Measurements from ENCODE around the gene IGF2BP2. TPM values are rescaled to one million over a fixed set of nuclear protein-coding genes. Genes with fewer than 3 reads are reported as not detected.
"Not testable (repeated sequence)": the region's sequence is repeated elsewhere in the genome, so short reads cannot be mapped to it uniquely, and the experiment has no call there.

Gene IGF2BP2
- polyA plus RNA-seq, 1 donor: 38.3 TPM

DNA sequence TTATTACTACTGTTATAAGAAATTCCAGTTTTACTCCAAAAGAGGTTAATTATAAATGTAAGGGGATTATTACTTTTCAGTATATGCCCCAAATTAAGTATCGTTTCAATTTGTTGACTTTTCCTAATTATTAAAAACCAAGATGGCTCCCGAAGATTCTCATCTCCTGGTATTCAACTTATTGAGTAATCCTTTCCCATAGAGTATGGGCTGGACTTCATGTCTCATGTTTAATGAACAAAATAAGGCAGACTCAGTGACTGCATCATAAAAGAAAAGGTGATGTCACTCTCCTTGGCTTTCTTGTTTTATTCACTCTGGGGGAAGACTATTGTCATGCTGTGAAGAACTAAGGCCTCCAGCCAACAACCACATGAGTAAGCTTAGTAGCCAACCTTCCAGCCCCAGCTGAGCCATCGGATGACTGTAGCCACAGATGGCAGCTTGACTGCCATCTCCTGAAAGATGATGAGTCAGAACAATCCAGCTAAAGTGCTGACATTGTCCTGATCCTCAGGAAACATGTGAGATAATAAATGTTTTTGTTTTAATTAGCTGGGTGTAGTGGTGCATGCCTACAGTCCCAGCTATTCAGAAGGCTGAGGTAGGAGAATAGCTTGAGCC, 17.3 kb downstream of the IGF2BP2 start:
- DNase-seq (ENCODE audit: low read depth): no peak

DNA sequence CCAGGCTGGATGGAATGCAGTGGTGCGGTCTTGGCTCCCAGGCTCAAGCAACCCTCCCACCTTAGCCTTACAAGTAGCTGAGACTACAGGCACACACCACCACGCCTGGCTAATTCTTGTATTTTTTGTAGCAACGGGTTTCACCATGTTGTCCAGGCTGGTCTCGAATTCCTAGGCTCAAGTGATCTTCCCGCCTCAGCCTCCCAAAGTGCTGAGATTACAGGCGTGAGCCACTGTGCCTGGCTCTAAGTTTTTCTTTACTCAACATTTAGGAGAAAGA, 26.1 kb downstream of the IGF2BP2 start:
- not testable (repeated sequence) for DNase-seq (ENCODE audit: low read depth)

DNA sequence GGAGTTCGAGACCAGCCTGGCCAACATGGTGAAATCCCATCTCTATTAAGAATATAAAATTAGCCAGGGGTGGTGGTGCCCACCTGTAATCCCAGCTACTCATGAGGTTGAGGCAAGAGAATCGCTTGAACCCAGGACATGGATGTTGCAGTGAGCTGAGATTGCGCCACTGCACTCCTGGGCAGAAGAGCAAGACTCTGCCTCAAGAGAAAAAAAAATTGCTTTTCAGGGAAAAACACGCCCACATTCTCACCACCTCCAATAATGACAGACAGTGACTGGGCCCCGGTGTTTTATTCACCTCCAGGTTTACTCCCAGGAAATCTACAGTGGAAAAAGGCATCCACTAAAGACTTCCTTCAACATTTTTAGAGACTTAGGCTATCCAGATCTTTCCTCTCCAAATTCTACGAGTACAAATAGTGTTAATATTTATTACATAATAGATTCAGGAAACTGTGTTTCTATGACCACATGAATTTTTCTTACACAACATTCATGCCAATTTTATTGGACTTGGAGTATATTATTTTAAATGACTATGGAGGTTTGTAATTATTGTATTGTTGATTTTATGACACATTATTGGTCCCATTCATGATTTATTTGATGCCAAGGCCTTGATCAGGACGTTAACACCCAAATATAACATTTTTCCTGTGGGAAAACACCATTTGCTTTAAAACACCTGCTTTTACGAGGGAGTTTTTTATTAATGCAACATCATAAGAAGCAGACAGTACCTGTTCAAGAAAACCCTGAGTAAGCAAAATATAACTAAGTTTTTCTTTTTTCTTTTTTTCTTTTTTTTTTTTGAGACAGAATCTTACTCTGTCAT, 26.6 kb downstream of the IGF2BP2 start:
- DNase-seq (ENCODE audit: low read depth): no peak

DNA sequence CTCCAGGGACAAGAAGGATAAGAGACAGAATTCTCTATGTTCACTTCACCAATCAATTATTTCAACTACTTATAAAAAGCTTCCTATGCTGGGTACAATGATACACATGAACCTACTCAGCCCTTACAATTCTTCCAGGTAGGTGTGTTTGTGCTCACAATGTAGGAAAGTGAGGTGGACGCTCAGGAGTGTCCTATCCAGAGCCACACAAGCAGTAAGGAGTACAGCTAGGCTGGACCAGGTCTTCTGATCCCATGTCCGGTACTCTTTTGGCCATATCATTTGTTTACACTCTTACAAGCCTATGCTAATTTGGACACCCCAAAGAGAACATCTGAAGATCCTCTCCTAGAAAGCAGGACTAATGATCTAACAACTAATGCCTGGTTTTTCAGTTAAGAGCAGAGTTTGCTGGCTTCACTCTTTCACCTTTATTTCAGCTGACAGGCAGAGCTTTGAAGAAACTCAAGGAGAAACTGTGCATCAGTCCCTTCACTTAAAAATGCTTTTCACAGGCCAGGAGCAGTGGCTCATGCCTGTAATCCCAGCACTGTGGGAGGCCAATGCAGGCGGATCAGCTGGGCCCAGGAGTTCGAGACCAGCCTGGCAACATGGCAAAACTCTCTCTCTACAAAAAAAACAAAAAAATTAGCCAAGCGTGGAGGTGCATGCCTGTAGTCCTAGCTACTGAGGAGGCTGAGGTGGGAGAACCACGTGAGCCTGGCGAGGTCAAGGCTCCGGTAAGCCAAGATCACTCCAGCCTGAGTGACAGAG, 27.5 kb downstream of the IGF2BP2 start:
- DNase-seq (ENCODE audit: low read depth): no peak

DNA sequence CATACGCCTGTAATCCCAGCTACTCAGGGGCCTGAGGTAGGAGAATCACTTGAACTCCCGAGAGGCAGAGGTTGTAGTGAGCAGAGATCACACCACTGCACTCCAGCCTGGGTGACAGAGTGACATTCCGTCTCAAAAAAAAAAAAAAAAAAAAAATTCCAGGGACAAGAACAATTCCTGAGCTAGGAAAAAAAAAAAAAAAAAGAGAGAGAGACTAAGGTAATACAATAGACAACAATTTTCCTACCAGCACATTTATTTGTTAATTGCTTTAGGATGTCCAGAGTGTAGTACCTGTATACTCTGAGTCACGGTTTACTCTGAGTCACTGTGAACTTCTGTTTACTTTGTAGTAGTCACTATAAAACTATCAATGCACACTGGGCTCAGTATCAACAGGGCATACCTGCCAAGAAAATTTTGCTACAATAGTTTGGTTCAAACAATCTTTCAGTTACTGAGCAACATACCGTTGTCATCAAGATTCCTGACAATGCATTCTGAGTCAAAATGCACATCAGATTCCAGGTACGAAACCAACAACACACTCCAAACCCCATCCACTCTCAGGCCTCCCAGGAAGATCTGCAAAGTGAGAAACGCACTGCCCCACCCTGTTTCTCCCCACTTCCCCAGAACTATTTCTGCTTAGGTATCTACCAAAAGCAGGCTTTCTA, 28.3 kb downstream of the IGF2BP2 start:
- no peak for DNase-seq (ENCODE audit: low read depth)

DNA sequence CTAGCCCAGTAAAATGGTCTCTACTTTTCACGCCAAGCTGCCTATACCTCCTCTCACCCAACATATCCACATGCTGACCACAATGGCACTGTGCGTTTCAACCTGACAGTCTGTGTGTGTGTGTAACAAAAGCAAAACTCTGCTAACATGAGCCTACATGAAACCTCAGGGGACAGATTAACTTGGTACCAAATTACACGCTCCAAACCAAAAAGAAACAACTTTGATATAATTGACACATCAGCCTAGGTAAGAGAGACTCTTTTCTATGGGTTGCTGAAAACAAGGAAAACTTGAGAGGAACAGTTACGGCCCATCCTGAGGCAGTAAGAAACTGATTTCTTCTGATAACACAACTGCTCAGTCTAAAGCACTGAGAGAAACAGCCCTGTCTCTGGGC, 31.5 kb downstream of the IGF2BP2 start:
- no peak for DNase-seq (ENCODE audit: low read depth)

DNA sequence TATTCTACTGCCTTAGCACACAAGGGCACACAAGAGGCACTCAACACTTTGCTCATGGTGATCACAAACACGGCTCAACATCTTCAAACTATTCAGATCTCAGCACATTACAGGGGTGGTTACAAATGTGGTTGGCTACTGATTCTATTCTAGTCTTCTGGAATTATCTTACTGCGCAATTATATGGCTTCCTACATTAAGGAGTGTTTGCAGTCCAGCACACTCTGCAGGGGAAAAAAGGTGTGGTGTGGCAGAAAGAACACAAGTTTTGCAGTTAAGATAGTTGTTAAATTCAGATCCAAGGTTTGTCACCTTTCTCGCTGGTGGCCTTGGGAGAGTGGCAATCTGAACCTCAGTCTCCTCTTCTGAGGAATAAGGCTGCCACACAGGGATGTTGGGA, 31.9 kb downstream of the IGF2BP2 start:
- DNase-seq (ENCODE audit: low read depth): no peak

DNA sequence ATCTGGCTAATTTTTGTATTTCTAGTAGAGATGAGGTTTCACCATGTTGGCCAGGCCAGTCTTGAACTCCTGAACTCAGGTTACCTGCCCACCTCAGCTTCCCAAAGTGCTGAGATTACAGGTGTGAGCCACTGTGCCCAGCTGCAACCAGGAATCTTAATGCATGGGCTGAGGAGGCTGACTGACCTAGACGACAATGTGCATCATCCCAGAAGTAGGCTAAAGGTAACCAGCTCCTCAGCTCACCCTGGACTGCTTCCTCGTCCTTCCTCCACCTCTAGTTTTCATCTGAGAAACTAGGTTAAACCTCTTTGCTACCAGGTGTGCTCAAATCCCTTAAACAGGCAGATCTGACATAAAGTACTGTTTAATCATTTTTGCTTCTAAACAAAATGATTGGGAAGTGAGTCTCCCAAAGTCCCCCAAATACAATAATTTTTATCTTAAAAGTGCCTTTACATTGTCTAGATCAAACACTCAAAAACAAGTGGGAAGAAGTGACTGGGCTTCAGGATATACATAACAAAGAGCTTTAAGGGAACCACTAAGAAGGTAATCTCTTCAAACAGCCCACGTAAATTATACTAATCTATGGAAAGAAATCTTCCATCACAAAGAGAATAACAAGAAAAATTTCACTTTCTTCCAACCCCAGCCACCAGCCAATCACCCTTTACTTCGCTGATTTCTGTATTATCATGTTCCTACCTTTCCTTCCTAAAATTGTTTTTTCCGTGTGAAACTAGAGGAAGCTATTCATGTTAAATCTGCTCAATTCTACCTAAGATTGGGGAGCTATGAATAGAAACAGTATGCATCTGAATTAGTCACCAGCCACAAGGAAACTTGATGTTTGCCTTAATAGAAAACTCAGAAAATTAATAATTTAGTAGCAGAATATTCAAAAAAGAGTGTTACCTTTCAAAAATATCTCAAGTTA, 34.7 kb downstream of the IGF2BP2 start:
- DNase-seq (ENCODE audit: low read depth): no peak

DNA sequence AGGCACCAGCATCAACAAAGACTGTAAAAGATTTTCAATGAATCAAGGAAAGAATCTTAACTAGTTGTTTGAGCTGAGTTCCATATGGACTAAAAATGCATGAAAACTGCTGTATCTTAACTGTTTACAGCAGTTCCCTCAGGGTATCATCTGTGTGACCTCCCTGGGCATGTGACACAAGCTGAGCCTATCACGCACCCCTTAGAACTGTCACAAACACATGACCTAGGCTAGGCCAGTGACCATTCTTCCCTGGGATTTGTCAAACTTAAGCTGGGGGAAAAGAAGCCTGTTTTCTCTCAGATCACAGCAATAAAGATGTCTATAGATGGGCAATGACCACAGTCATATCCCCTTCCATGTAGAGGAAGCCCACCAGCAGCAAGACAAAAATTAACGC, 35.7 kb downstream of the IGF2BP2 start:
- no peak for DNase-seq (ENCODE audit: low read depth)

DNA sequence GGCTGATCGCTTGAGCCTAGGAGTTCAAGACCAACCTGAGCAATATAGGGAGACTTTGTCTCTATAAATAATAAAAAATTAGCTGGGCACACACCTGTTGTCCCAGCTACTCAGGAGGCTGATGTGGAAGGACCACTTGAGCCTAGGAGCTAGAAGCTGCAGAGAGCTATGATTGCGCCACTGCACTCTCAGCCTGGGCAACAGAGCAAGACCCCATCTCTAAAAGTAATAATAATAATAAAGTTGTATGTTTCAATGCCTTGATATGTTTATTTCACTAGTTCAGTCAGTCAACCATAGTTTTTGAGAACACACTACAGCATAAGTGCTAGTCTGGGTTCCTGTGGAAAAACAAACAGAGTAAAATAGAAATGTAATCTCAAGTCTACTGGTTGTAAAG, 36.5 kb downstream of the IGF2BP2 start:
- DNase-seq (ENCODE audit: low read depth): no peak

DNA sequence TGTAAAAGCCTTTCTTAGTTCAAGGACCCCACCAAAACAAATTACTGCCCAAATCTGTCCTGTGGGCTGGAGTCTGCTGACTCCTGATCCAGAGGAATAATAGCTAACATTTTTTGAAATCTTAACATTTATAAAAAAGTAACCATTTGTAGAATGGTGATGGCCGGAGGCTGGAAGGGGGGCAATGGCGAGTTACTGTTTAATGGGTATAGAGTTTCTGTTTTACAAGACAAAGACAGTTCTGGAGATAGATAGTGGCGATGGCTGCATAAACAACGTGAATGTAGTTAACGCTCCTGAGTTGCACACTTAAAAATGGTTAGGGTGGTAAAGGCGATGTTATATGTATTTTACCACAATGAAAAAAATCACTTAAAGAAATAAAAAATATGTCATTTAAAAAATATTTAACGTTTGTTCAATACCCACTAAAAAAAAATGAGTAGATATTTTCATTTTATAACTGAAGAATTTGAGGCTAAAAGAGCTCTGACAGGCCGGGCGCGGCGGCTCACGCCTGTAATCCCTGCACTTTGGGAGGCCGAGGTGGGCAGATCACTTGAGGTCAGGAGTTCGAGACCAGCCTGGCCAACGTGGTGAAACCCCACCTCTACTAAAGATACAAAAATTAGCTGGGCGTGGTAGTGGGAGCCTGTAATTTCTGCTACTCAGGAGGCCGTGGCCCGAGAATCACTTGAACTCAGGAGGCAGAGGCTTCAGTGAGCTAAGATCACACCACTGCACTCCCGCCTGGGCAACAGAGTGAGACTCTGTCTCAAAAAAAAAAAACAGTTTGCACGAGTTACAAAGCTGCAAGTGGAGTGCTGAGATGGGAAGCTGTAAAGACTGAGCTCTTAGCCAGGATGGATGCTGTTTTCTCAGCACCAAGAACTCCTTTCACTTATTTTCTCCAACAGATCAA, 37.6 kb downstream of the IGF2BP2 start:
- DNase-seq (ENCODE audit: low read depth): no peak

DNA sequence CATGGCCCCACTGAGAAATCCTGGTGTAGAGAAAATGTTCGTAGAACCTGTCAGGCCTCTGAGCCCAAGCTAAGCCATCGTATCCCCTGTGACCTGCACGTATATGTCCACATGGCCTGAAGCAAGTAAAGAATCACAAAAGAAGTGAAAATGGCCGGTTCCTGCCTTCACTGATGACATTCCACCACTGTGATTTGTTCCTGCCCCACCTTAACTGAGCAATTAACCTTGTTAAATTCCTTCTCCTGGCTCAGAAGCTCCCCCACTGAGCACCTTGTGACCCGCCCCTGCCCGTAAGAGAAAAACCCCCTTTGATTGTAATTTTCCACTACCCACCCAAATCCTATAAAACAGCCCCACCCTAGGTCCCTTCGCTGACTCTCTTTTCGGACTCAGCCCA, 38.6 kb downstream of the IGF2BP2 start:
- not testable (repeated sequence) for DNase-seq (ENCODE audit: low read depth)

DNA sequence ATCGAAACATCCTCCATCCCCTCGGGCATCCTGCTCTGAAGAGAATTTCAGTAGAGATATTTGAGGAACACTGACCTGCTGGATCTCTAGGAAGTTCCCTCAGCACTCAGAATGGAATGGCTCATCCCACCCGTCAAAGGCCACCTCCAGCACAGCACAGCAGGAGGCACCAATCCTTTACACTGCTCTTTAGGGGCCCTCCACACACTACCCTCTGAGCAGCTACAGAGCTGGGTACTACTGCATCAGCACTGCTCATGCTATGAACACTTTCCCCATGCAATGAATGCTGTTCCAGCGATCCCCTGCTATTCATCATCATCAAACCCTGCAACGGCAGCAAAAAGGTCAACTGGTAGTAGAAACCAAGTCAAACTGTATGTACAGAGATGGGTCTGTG, 40.5 kb downstream of the IGF2BP2 start:
- DNase-seq (ENCODE audit: low read depth): no peak

DNA sequence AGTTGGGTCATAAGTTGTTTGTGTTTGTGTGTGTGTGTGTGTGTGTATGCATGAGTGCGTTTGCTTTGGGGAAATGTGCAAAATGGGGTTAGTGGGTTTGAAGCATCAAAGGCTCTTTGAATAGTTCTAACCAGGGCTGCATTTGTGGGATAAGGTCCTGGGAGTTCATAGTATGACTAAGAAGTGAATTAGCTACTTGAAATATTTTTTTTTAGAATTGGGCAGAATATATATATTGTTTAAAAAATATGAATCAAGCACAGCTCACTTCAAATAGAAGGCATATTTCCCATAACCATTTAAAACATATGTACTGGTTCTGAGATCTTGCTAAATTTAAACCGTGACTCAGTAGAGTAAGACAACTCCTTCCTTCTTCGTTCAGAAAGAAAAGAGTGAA, 43.1 kb downstream of the IGF2BP2 start:
- DNase-seq (ENCODE audit: low read depth): no peak

DNA sequence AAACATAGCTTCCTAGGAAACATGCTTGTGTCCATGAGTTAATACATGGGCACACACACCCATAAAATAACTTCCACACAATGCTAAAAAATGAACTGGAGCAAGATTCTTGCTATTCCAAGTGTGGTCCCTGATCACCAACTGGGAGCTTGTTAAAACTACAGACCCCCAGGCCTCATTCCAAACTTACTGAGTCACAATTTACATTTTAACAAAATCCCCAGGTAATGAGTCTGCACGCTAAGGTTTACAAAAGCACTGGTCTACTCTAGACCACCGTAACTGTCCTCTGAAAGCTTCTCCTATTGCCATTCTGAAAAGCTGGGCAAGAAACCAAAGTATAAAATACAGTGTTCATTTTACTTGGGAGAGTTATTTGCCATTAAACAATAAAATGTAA, 45.4 kb downstream of the IGF2BP2 start:
- DNase-seq (ENCODE audit: low read depth): no peak

DNA sequence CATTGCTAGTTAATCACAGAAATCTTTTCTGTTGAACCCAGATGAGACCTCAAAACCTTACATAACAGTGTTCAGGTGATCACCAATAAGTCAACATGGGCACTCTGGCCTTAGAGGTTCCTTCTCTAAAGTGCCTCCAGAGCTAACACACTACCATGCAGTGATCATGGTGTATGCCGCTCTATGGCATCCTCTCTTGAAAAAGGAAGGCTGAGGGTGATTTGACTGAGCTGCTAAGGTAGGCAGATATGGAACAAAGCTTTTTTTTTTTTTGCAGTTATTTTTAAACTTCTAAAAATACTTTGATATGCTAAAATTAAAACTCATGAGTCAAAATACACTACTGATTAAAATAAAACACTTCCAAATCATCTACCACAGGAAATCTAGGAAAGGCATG, 46.0 kb downstream of the IGF2BP2 start:
- DNase-seq (ENCODE audit: low read depth): no peak

DNA sequence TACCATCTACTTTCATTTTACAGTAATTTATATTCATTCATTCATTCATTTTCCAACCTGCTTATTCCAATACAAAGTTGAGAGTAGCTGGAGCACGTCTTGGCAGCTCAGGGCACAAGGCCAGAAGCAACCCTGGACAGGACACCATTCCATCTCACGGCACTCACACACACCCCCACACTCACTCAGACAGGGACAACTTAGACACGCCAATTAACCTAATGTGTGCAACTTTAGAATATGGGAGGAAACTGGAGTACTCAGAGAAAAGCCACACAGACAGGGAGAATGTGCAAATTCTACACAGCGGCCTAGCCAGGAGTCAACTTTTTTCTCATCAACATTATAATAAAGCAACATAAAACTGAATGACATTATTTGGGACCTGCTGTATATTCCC, 46.7 kb downstream of the IGF2BP2 start:
- no peak for DNase-seq (ENCODE audit: low read depth)

DNA sequence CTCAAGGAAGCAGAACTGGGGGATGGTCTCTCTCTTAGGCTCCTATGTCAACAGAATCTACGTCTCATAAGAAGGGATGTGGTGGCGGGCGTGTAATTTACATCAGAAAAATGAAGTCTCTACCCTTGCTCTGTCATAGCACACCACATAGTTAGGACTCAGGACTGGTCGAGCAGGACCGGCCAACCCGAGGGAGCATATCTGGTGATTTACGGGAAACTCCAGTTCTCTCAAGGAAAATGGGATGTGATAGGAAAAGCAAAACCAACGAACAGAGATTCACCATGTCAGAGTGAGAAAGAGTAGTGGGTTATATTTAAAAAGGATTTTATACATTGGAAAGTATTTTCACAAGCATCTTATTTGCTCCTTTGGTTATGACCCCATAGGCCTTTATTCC, 54.7 kb downstream of the IGF2BP2 start:
- DNase-seq (ENCODE audit: low read depth): no peak

DNA sequence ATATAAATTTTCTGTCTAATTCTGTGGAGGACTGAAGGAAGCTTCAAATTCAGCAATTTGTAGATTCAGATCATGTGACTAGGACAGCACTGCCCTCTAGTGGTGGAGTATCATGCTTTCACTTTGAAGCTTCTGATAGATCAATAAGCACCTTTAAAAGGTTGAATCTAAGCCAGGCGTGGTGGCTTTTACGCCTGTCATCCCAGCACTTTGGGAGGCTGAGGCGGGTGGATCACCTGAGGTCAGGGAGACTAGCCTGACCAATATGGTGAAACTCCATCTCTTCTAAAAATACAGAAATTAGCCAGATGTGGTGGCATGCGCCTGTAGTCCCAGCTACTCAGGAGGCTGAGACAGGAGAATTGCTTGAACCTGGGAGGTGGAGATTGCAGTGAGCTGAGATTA, 56.3 kb downstream of the IGF2BP2 start:
- not testable (repeated sequence) for DNase-seq (ENCODE audit: low read depth)

DNA sequence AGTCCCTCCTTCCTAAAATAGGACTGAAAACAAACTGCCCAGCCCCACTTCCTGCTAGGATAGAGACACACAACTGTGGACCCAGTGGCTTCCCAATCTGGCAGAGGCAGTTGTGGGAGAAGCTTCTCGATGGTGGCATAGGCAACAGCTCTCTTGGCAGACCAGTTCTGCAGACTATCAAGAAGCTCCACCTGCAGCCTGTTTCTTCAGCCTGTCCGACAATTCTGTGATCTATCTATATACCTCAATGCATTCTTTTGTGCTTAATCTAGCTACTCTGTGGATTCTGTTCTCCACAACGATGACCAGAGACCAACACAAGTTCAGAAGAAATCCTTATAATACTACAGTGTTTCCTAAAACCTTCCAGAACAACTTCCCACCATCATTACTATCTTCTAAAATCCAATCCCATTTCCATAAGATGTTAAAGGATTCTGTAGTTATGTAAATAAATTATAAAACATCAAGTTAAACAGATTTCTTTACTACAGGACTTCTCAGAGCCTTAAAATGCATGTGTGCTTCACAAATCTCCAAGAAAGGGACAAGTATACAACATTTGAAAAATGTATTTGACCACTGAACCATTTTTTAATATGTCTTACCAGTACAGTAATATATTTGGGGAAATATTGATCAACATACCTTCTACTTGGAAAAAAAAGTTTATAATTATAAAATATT, 57.7 kb downstream of the IGF2BP2 start:
- no peak for DNase-seq (ENCODE audit: low read depth)

All from forelimb muscle (tissue), 1 donor.